HG02840 (cell line): ENCODE results near the gene PRRC2C.
"Not testable (repeated sequence)": the region's sequence is repeated elsewhere in the genome, so short reads cannot be mapped to it uniquely, and the experiment has no call there.

Experiments
- ATAC-seq: cut with Tn5 transposase; IDR thresholded peaks from one replicate; pipeline ENCODE4 v1.9.1; 2021; ENCODE audit warnings: mild to moderate bottlenecking, moderate library complexity, moderate number of reproducible peaks; ENCODE audit not compliant: unreplicated experiment, low FRiP score

The PRRC2C gene

GRCh38 chr1:171495444-171495843, 10.1 kb downstream of the PRRC2C start:
- no peak for ATAC-seq

DNA sequence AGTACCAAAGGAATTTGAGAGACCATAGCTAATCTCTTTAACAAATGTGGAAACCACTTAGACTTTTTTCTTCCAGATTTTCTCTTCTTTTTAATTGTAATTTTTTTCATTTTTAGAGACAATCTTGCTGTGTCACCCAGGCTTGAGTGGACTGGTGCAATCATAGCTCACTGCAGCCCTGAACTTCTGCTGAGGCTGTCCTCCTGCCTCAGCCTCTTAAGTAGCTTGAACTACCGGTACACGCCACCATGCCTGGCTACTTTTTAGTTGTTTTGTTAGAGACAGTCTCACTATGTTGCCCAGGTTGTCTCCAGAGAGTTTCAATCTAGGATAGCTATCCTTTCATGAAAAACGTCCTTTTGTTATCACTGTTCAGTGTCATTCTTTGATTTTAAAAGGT, 15.0 kb downstream of the PRRC2C start:
- no peak for ATAC-seq

- no peak for ATAC-seq
These were observed 15.5 kb downstream of the PRRC2C start for GRCh38 chr1:171500803-171501202.

- ATAC-seq: no peak
These were observed 16.1 kb downstream of the PRRC2C start for GRCh38 chr1:171501305-171502024.

DNA sequence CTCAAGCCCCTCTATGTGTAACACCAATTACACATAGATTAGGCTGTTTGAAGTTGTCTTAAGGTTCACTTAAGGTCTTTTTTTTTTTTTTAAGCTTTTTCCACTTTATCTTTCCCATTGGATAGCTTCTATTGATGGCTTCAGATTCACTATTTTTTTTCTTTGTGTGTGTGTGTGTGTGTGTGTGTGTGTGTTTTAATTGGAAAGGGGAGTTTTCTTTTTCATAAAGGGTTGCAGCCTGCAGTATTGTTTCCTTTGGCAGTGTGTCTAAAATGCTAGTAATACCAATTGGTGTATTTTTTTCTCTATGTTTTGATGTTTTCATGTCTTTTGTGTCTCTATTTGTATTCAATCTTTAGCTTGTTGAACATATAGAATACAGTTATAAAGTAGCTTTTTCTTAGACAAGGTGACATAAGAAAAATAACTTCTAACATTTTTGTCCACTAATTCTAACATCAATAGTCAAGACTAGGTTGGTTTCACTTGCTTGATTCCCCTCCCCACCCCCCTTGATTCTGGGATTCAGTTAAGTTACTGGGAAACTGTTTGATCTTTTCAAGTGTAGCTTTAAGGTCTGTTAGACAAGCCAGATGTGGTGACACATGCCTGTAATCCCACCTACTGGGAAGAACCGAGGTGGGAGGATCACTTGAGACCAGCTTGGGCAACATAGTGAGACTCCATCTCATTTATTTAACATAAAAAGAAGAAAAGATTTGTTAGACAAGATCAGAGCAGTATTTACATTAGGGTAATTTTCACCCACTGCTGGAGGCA, 21.4 kb downstream of the PRRC2C start:
- no peak for ATAC-seq

GRCh38 chr1:171507435-171507834, 22.1 kb downstream of the PRRC2C start:
- no peak for ATAC-seq

DNA sequence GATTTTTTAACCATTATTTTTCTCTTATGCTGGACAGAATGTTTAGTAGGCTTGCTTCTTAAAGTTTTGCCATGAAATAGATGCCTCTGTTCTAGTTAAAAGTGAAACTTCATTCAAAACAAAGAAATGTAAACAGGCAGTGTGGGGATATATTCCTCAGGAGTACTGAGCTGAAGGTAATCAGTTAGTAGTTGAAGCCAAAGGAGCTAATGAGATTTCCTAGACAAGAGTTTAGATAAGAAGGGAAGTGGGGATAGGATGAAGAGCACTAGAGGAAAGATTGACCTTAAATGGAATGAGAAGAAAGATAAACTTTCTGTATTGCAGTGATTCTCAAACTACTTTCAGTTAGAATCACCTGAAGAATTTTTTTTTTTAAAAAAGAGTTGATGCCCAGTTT, 23.9 kb downstream of the PRRC2C start:
- ATAC-seq: no peak

DNA sequence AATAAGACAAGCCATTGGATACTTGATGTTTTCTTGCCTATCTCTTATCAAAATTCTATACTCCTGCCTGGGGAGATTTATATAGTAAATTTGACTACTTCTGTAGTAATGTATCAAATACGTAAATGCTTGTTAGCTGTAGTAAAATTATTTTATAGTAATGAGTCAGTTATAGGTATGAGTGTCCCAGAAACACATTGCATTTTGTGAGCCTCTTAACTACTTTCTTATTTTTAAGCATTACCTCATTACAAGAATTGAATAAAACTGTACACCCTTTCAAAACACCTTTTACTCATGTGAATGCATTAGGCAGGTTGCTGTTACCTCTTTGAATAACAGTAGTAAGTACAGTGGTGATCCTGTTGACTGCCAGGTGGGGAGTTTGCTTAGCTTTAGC, 28.4 kb downstream of the PRRC2C start:
- no peak for ATAC-seq

GRCh38 chr1:171515299-171515698, 30.0 kb downstream of the PRRC2C start:
- ATAC-seq: no peak

DNA sequence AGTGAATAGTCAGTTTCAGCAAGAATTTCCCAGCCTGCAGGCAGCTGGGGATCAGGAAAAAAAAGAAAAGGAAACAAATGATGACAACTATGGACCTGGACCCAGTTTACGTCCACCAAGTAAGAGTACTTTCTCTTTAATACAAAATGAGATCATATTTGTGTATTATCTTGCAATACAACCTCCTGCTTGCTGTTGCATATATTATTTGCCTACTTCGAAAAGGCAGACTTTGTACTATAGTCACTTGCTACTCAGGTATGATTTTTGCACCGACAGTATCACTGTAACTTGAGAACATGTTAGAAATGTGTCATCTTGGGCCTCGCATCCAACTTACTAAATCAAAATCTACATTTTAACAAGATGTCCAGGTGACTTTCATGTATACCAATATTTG, 30.4 kb downstream of the PRRC2C start:
- no peak for ATAC-seq

DNA sequence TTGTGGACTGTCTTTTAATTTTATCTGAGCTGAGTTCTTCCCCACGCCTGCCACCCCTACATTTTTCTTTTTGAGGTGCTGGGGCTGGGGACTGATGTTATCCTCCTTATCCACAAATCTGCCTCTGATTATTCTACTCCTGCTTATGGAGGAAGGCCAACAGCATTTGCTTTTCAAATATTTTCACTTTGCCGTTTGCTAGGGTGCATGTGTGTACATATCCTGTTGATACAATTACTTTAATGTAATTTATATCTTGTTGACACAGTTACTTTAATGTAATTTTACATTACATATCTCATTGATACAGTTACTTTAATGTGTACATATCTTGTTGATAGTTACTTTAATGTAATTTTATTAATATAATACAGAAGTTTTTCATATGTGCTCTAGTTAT, 36.2 kb downstream of the PRRC2C start:
- ATAC-seq: no peak

- no peak for ATAC-seq
These were observed 45.3 kb downstream of the PRRC2C start for GRCh38 chr1:171530676-171531075.

GRCh38 chr1:171532520-171532919, 47.2 kb downstream of the PRRC2C start:
- ATAC-seq: no peak

- ATAC-seq: no peak
These were observed 60.2 kb downstream of the PRRC2C start for GRCh38 chr1:171545523-171545922.

GRCh38 chr1:171550050-171550449, 64.7 kb downstream of the PRRC2C start:
- ATAC-seq: no peak

- ATAC-seq: not testable (repeated sequence)
These were observed 65.3 kb downstream of the PRRC2C start for GRCh38 chr1:171550598-171551100.

DNA sequence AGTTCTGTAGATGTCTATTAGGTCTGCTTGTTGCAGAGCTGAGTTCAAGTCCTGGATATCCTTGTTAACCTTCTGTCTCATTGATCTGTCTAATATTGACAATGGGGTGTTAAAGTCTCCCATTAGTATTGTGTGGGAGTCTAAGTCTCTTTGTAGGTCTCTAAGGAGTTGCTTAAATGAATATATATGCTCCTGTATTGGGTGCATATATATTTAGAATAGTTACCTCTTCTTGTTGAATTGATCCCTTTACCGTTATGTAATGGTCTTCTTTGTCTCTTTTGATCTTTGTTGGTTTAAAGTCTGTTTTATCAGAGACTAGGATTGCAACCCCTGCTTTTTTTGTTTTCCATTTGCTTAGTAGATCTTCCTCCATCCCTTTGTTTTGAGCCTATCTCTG, 68.6 kb downstream of the PRRC2C start:
- not testable (repeated sequence) for ATAC-seq

DNA sequence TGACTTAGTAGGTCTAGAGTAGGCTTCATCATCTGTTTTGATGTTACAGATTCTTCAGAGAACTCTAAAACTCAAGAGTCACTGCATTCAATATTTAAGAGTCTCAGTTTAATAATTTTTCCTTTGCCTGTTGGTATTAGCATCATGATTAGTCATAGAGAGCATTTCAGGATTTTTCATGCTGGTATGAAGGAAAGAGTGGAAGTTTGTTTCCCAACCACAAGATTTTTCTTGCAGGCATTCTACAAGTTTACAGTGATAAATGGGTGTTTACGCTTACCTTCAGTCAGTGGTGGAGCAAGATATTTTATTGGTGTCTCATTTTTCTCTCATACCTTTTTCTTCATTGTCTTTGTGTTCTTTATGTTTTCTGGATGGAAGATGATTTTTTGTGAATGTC, 78.3 kb downstream of the PRRC2C start:
- ATAC-seq: no peak

DNA sequence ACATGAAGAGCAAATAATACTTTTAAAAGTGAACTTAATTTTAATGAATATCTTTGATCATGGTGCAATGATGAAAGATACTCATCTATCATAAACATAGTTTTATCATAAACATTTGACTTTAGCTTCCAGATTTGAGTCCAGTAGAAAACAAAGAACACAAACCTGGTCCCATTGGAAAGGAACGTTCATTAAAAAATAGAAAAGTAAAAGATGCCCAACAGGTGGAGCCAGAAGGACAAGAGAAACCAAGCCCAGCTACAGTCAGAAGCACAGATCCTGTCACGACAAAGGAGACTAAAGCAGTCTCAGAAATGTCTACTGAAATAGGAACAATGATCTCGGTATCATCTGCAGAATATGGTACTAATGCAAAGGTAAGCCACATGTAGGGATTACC, 81.1 kb downstream of the PRRC2C start:
- no peak for ATAC-seq

DNA sequence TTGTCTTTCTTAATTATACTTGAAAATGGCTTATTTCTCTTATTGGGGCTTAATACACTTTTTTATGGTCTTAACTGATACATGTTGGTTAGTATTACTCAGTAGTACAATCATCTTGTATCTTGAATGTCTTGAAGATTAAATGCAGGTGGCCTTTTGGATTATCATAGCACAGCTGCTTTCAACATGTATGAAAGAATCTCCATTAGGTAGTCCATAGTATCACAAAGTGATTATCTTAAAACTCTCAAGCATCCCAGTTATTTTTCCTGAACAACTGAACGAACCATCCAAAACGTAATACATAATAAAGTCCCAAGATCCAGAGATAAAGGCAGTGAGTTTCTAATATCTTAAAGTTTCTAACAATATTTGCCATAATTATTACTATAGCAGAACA, 85.0 kb downstream of the PRRC2C start:
- no peak for ATAC-seq

DNA sequence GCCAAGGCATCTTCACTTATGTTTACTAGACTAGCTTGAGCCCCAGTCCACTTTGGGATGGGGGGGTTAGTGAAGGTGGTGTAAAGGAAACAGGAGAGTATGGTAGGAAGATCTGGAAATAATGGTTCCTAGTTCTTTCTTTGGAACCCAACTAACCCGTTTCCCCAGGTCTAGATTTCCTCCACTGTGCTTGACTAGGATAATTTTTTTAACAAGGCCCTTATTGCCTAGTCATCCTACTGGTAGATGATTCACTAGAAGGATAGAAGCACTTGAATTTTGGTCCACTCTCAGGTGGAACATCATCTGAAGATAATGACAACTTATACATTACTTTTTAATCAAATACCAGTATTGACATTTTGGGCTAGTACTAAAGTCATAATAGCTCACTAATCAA, 90.8 kb downstream of the PRRC2C start:
- no peak for ATAC-seq

DNA sequence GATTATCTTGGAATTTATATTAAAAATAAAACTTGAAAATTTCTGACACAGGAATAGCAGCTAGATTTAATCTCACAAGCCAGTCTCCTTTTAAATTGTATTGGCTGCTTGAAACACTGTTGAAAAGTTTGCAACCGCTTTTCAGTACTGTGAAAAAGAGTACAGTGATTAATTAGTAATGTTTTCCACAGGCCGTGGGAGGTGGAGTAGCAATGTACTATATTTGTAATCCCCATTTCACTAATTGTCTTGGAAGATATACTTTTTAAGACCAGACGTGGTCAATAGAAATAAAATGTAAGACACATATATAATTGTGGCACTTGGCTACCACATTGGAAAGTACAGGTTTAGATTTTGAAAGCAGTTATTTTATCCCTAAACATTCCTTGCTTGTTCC, 95.9 kb downstream of the PRRC2C start:
- no peak for ATAC-seq
